CMK (cell line): ENCODE results near the gene SPIN2B.

Experiments used
- DNase-seq: peaks from one replicate; pipeline ENCODE4 v3.0.0-alpha.2; 2010; ENCODE audit warnings: low read depth

SPIN2B gene

DNA sequence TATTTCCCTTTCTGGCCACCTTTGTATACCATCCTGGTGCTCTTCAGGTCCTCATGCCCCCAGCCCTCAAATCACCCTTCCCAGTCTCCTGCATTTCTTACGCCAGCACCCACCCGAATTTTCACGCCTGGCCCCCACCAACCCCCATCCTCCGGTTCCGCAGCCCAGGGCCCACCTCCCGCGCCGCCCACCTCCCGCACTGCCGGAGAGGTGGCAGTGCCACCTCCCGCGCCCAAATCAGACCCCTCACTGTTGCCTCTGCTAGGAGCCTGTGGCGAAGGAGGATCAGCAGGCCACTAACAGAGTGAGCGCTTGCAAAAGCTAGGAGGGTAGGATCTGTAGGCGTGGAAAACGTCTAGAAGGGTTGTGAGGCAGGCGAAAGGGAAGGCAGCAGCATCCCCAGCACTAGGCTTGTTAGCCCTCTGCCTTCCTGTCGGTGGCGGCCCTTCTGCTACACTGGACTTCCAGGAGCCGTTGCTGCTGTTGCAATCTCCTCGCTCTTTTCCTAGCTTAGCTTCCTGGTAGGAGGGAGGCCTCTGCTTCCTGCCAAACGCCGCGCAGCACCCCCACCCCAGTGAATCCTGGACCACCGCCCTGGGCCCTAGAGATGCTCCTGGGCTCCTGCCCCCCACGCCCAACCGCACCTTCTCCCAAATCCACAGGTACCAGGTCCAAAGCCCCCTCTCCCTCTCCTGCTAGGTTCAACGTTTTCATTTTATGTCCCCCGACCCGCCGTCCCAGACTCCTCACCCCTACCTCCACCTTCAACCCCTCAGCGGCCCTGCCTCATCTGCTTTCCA lies 51.0 kb downstream of the SPIN2B start:
- no peak for DNase-seq
